CD4-positive, CD25-positive, alpha-beta regulatory T cell (primary cell): ENCODE measurements around the gene ACKR1. TPM values are rescaled to one million over a fixed set of nuclear protein-coding genes. Genes with fewer than 3 reads are reported as not detected.

Experiments used
- ATAC-seq, 2 donors: fragments of 150-1000 bp; cut with Tn5 transposase; one replicate each; pipeline ENCODE4 v1.10.0; 2021; ENCODE audit warnings: low read depth in 2 of 2, moderate number of reproducible peaks in 2 of 2, moderate library complexity in 1 of 2
- DNase-seq, 3 donors: peaks; one replicate each; pipeline versions ENCODE4 v3.0.0 to v3.0.0-alpha.2; 2012 to 2022; ENCODE audit warnings: mixed read lengths in 1 of 3
- H3K27ac ChIP-seq: one replicate; pipeline ENCODE4 v1.7.0; 2013; ENCODE audit warnings: mild to moderate bottlenecking, low read length; ENCODE audit not compliant: insufficient read depth, poor library complexity, severe bottlenecking
- H3K27me3 ChIP-seq: one replicate; pipeline ENCODE4 v1.7.0; 2013; ENCODE audit warnings: low read length; ENCODE audit not compliant: control insufficient read depth, insufficient read depth
- H3K36me3 ChIP-seq: one replicate; pipeline ENCODE4 v1.7.0; 2013; ENCODE audit warnings: mild to moderate bottlenecking, low read length, moderate library complexity; ENCODE audit not compliant: control insufficient read depth, insufficient read depth
- H3K4me1 ChIP-seq: 2 replicates; pipeline ENCODE4 v1.7.0; 2013; ENCODE audit warnings: mild to moderate bottlenecking, low read length; ENCODE audit not compliant: insufficient read depth, control insufficient read depth, poor library complexity, severe bottlenecking
- H3K4me3 ChIP-seq: one replicate; pipeline ENCODE4 v1.7.0; 2013; ENCODE audit warnings: low read depth, mild to moderate bottlenecking, low read length, moderate library complexity
- H3K9me3 ChIP-seq, 2 experiments: 1 replicate in 1 of 2; 2 replicates in 1 of 2; pipeline ENCODE4 v1.7.0; 2013; ENCODE audit warnings: low read length in 2 of 2, mild to moderate bottlenecking in 1 of 2, moderate library complexity in 1 of 2; ENCODE audit not compliant: control insufficient read depth in 2 of 2
- H3K27ac Mint-ChIP-seq, 3 donors: one replicate each; pipeline ENCODE4 v1.8.0; 2020 to 2022; ENCODE audit warnings: mild to moderate bottlenecking in 3 of 3, mixed read lengths in 3 of 3, moderate library complexity in 2 of 3
- H3K27me3 Mint-ChIP-seq: one replicate; pipeline ENCODE4 v1.8.0; 2022; ENCODE audit warnings: mild to moderate bottlenecking, mixed read lengths
- H3K36me3 Mint-ChIP-seq: one replicate; pipeline ENCODE4 v1.8.0; 2020; ENCODE audit warnings: mixed read lengths
- H3K4me1 Mint-ChIP-seq, 4 donors: one replicate each; pipeline ENCODE4 v1.8.0; 2020 to 2022; ENCODE audit warnings: mixed read lengths in 4 of 4, mild to moderate bottlenecking in 1 of 4
- H3K4me3 Mint-ChIP-seq, 4 donors: one replicate each; pipeline ENCODE4 v1.8.0; 2020 to 2022; ENCODE audit warnings: mild to moderate bottlenecking in 4 of 4, mixed read lengths in 4 of 4, moderate library complexity in 3 of 4
- H3K9me3 Mint-ChIP-seq, 7 donors: one replicate each; pipeline ENCODE4 v1.8.0; 2020 to 2022; ENCODE audit warnings: mixed read lengths in 7 of 7, mild to moderate bottlenecking in 3 of 7, moderate library complexity in 2 of 7
- polyA plus RNA-seq, 4 donors: library from polyadenylated mRNA; unstranded; fragments of 300-500 nt; fragmentation: Illumina TruSeq; gene quantifications; one replicate each; pipeline ENCODE4 v1.2.3, GENCODE V29; 2021
- total RNA-seq: library from RNA; stranded (reverse); gene quantifications from one replicate; pipeline ENCODE4 v1.2.3, GENCODE V29; 2022

Gene ACKR1
- total and polyA plus RNA-seq, 5 donors from 2014 or later: not detected

- H3K4me1 Mint-ChIP-seq: peaks cover 0 to 4% (median 1%) of the 10 kb centered on the region in 4 donors
- H3K9me3 Mint-ChIP-seq: peaks cover 0 to 1% (median 0%) of the 10 kb centered on the region in 7 donors
- H3K27ac Mint-ChIP-seq: no peak overlapping the region
- Histone ChIP-seq H3K27me3 (peaks cover 3% of the 10 kb centered on the region), H3K36me3 (no peaks in the 10 kb centered on the region), H3K9me3 (no peaks in the 10 kb centered on the region), H3K27ac (no peak overlapping the region), H3K4me1 (no peaks in the 10 kb centered on the region), H3K4me3 (no peak overlapping the region)
- no peak overlapping the region for H3K4me3 Mint-ChIP-seq
- no peaks in the 10 kb centered on the region for H3K36me3 Mint-ChIP-seq
- DNase-seq (peak in 2 of 3 donors; percentile 10 to 38), ATAC-seq (no peak)
- peaks cover 43% of the 10 kb centered on the region for H3K27me3 Mint-ChIP-seq
Observed at GRCh38 chr1:159211331-159212136, 6.9 kb downstream of the ACKR1 start.

GRCh38 chr1:159212596-159212995, 7.9 kb downstream of the ACKR1 start:
- Mint-ChIP-seq H3K4me3 (no peak overlapping the region), H3K4me1 (peaks cover 0 to 4% (median 1%) of the 10 kb centered on the region in 4 donors), H3K27me3 (peaks cover 38% of the 10 kb centered on the region), H3K9me3 (peaks cover 0 to 1% (median 0%) of the 10 kb centered on the region in 7 donors), H3K27ac (no peak overlapping the region), H3K36me3 (no peaks in the 10 kb centered on the region)
- H3K27me3 ChIP-seq: peaks cover 3% of the 10 kb centered on the region
- no peak for DNase-seq
- H3K27ac ChIP-seq: no peak overlapping the region
- no peak overlapping the region for H3K4me3 ChIP-seq
- ATAC-seq: no peak
- H3K36me3 ChIP-seq: no peaks in the 10 kb centered on the region
- H3K4me1 ChIP-seq: no peaks in the 10 kb centered on the region
- no peaks in the 10 kb centered on the region for H3K9me3 ChIP-seq

GRCh38 chr1:159214149-159214760, 9.6 kb downstream of the ACKR1 start:
- H3K9me3 ChIP-seq: no peaks in the 10 kb centered on the region
- Mint-ChIP-seq H3K4me1 (peaks cover 0 to 4% (median 1%) of the 10 kb centered on the region in 4 donors), H3K9me3 (peaks cover 0 to 1% (median 0%) of the 10 kb centered on the region in 7 donors), H3K4me3 (no peak overlapping the region), H3K27ac (peak overlapping the region in 1 of 3 donors; percentile 8), H3K27me3 (peaks cover 25% of the 10 kb centered on the region), H3K36me3 (no peaks in the 10 kb centered on the region)
- no peaks in the 10 kb centered on the region for H3K4me1 ChIP-seq
- no peak overlapping the region for H3K4me3 ChIP-seq
- peaks cover 3% of the 10 kb centered on the region for H3K27me3 ChIP-seq
- H3K36me3 ChIP-seq: no peaks in the 10 kb centered on the region
- no peak overlapping the region for H3K27ac ChIP-seq
- DNase-seq: peak; percentile 3 to 32 (median 17)
- ATAC-seq: peak in 1 of 2 donors; percentile 50

- Histone ChIP-seq H3K9me3 (no peaks in the 10 kb centered on the region), H3K27me3 (peaks cover 3% of the 10 kb centered on the region), H3K4me3 (no peak overlapping the region), H3K4me1 (no peaks in the 10 kb centered on the region), H3K27ac (no peak overlapping the region), H3K36me3 (no peaks in the 10 kb centered on the region)
- H3K9me3 Mint-ChIP-seq: no peaks in the 10 kb centered on the region
- ATAC-seq: no peak
- H3K27ac Mint-ChIP-seq: no peak overlapping the region
- no peaks in the 10 kb centered on the region for H3K36me3 Mint-ChIP-seq
- H3K27me3 Mint-ChIP-seq: peaks cover 9% of the 10 kb centered on the region
- DNase-seq: no peak
- no peak overlapping the region for H3K4me3 Mint-ChIP-seq
- H3K4me1 Mint-ChIP-seq: no peaks in the 10 kb centered on the region
Observed at GRCh38 chr1:159218649-159219636, 14.3 kb downstream of the ACKR1 start.

GRCh38 chr1:159222075-159222865, 17.6 kb downstream of the ACKR1 start:
- Mint-ChIP-seq H3K4me1 (no peaks in the 10 kb centered on the region), H3K27ac (no peak overlapping the region), H3K4me3 (no peak overlapping the region), H3K9me3 (peaks cover 0 to 1% (median 0%) of the 10 kb centered on the region in 7 donors), H3K36me3 (no peaks in the 10 kb centered on the region), H3K27me3 (peaks cover 9% of the 10 kb centered on the region)
- DNase-seq: no peak
- H3K4me3 ChIP-seq: no peak overlapping the region
- ATAC-seq: no peak
- H3K9me3 ChIP-seq: no peaks in the 10 kb centered on the region
- H3K27me3 ChIP-seq: peaks cover 2% of the 10 kb centered on the region
- H3K4me1 ChIP-seq: no peaks in the 10 kb centered on the region
- no peak overlapping the region for H3K27ac ChIP-seq
- H3K36me3 ChIP-seq: no peaks in the 10 kb centered on the region

- Histone ChIP-seq H3K4me1 (no peaks in the 10 kb centered on the region), H3K27ac (no peak overlapping the region), H3K9me3 (no peaks in the 10 kb centered on the region), H3K4me3 (no peak overlapping the region), H3K36me3 (no peaks in the 10 kb centered on the region), H3K27me3 (peaks cover 2% of the 10 kb centered on the region)
- Mint-ChIP-seq H3K4me3 (no peak overlapping the region), H3K9me3 (peaks cover 0 to 1% (median 0%) of the 10 kb centered on the region in 7 donors), H3K27me3 (peaks cover 9% of the 10 kb centered on the region), H3K36me3 (no peaks in the 10 kb centered on the region), H3K4me1 (no peaks in the 10 kb centered on the region), H3K27ac (no peak overlapping the region)
- no peak for DNase-seq
- ATAC-seq: no peak
Observed at GRCh38 chr1:159223004-159223403, 18.3 kb downstream of the ACKR1 start.

- H3K27me3 Mint-ChIP-seq: peaks cover 4% of the 10 kb centered on the region
- no peaks in the 10 kb centered on the region for H3K27me3 ChIP-seq
- H3K36me3 ChIP-seq: no peaks in the 10 kb centered on the region
- no peak for ATAC-seq
- H3K36me3 Mint-ChIP-seq: no peaks in the 10 kb centered on the region
- no peak overlapping the region for H3K4me3 Mint-ChIP-seq
- H3K4me1 ChIP-seq: no peaks in the 10 kb centered on the region
- H3K4me3 ChIP-seq: no peak overlapping the region
- H3K27ac ChIP-seq: no peak overlapping the region
- no peaks in the 10 kb centered on the region for H3K4me1 Mint-ChIP-seq
- DNase-seq: no peak
- no peak overlapping the region for H3K27ac Mint-ChIP-seq
- no peaks in the 10 kb centered on the region for H3K9me3 ChIP-seq
- peaks cover 0 to 1% (median 0%) of the 10 kb centered on the region in 7 donors for H3K9me3 Mint-ChIP-seq
Observed at GRCh38 chr1:159228554-159228953, 23.9 kb downstream of the ACKR1 start.
